IPS-NIHi7 (cell line): ENCODE data around the gene PIK3R1.
"Not testable (repeated sequence)": the region's sequence is repeated elsewhere in the genome, so short reads cannot be mapped to it uniquely, and the experiment has no call there.

ENCODE experiments used
- DNase-seq: peaks from one replicate; pipeline ENCODE4 v3.0.0; 2012; ENCODE audit warnings: mixed read lengths; ENCODE audit errors: extremely low spot score

The PIK3R1 gene

DNA sequence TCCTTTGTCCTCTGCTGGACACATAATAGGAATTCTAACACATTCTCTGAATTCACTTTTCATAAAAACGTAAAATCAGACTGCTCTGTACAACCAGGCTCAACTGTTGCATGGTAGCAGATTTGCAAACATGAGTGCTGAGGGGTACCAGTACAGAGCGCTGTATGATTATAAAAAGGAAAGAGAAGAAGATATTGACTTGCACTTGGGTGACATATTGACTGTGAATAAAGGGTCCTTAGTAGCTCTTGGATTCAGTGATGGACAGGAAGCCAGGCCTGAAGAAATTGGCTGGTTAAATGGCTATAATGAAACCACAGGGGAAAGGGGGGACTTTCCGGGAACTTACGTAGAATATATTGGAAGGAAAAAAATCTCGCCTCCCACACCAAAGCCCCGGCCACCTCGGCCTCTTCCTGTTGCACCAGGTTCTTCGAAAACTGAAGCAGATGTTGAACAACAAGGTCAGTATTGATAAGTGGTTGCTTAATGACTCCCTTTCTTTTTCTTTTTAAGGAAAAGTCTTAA is 11.1 kb downstream of the PIK3R1 start:
- DNase-seq, result no peak

DNA sequence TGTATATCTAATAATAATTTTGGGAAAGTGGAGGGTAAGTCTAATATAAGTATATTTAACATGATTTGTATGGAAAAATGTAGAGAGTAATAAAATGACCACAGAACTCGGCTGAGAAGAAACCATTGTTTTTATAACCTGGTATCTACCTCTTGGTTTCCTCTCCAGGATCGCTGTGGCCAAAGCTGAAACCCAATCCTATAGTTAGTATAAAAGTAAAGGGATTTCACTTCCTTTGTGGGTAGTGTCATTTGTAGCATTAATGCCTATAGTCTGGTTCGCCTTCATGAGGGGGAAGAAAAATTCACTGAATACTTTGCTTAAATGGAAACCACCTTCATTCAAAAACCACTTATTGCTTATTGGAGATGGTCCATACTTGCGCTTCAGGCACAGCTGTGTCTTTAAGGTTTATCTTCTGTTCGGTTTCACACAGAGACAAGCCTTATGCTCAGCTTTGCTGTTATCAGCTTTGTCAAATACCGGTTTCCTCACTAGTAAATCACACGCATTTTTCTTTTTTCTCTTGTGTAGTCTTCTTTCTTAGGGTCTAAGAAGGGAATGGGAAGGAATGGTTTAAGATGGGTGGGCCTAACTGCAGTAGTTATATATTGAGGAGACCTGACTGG is 12.1 kb downstream of the PIK3R1 start:
- no peak for DNase-seq

DNA sequence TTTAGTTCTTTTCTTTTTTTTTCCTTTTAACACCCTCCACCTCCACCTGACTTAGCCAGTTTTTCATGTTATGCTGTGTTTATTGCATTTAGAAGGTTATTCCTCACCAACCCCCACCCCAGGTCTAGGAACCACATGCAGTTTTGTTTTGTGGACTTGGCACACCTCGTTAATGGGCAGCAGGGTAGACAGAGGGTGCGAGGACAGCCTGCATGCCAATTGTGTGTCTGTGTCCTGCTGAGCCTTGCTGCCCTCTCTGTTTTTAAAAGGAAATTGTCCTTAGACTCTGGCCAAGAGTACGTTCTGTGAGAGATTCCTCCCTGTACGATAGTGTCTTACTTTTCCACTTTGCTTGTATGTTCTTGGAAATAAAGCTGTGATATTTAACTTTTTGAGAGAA is 13.9 kb downstream of the PIK3R1 start:
- DNase-seq, result no peak

DNA sequence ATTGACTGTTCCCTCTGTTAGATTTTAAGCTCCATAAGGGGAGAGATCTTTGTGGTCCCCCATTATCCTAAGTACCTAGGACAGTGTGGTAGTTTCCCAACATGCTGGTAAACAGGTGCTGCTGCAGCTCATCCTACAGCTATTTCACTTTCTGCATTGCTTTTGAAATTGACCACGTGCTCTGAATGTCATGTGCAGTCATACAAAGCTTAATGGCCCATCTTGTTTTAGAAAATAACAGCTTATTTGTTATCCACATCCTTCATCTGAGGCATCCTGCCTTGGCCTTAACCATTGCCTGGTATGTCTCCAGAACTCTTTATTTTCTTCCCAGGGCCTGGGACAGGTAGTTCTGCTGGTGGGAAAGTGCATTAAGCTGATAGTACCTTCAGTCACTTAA is 14.7 kb downstream of the PIK3R1 start:
- DNase-seq, result no peak

DNA sequence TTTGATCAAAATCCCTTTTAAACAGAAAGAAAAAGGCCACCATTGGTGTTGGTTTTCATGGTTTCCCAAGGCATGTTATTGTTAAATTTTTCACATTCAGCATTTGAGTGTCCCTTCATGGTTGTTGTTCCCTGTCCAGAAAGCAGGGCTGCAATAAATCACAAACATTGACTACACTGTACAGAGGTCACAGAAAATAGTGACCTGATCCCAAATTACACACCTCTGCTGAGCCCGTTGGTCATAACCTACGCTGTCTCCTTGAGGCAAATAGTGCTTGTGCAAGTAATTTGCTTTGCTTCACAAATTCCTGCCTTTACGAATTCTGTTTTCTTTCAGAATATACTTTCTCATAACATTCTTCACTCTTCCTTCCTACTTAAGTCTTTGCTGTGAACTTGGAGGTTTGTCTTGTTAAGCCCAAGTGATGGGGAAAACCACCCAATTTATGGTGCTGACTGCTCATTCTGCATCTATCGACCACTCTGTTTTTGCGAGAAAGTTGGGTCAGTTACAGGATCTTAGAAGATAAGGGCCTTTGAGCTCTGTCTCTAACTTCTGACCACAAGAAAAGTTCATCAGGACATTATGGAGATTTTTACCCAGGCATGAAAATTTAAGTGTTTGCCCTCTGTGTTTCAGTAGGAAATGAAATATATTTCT is 16.0 kb downstream of the PIK3R1 start:
- DNase-seq, result no peak

- no peak for DNase-seq
Measured at GRCh38 chr5:68232277-68232676, 16.7 kb downstream of the PIK3R1 start.

- DNase-seq, result no peak
Measured at GRCh38 chr5:68233075-68233474, 17.5 kb downstream of the PIK3R1 start.

DNA sequence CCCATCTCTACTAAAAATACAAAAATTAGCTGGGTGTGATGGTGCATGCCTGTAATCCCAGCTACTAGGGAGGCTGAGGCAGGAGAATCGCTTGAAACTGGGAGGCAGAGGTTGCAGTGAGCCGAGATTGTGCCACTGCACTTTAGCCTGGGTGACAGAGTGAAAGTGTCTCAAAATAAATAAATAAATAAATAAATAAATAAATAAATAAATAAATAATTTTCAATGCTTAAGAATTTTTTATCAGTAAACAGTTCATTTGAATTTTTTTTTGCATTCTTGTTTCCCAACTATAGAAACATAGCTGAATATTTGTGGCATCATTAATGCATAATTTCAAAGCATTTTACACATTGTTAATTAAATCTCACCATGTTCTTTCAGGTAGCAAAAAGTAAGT is 19.7 kb downstream of the PIK3R1 start:
- not testable (repeated sequence) for DNase-seq

GRCh38 chr5:68237715-68238114 is 22.2 kb downstream of the PIK3R1 start:
- DNase-seq, result no peak

DNA sequence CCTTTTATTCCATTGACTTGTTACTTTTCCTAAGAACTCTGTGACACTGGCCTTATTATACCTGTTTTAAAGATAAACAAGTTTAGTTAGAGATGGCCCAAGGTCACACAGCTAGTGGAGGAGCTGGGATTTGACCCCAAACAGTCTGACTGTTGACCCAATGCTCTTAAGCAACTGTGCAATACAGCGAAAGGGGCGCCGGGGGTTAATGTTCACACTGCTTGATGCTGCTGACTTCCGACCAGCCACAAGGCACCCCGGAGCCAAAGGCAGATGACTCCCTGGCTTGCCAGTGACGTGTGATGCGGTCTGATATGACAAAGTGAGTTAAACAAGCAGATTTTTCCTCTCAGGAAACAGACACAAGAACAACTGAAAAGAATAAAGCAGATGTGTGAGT is 23.9 kb downstream of the PIK3R1 start:
- DNase-seq, result no peak

GRCh38 chr5:68240202-68240601 is 24.6 kb downstream of the PIK3R1 start:
- no peak for DNase-seq

DNA sequence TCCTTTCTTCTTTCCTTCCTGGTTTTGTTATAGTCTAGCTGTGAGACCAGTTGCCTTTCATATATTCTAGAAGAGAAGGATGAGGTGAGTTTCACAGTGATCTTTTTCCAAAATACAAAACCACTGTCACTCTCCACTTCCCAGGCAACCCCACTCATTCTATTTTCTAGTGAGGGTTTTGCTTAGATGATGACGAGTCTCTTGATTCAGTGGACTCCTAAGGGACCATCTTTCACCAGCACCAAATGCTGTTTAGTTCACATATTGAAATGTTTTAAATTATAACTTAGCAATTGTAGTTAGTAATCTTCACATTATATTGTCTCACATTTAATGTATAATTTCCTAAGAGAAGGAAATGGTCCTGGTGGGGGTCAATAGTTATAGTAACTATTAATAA is 25.2 kb downstream of the PIK3R1 start:
- no peak for DNase-seq

DNA sequence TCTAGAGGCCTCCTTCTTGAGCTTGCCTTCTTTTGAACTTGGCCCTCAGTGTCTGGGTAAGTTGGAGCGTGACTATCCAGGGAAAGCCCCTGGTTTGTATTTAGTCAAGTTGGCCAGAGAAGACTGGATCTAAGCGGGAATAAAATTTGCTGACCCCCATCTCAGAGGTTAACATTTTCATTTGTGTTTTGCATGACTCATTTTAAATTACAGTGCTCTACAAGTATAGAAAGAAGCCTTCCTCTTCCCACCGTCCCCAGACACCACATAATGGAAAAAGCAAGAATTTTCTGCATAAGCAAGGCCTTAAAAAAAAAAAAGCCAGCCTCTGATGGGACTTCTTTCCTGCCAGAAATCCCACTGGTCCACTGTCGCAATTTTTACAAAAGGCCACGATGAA is 27.2 kb downstream of the PIK3R1 start:
- DNase-seq, result no peak

- DNase-seq, result no peak
Measured at GRCh38 chr5:68243251-68243650, 27.7 kb downstream of the PIK3R1 start.

DNA sequence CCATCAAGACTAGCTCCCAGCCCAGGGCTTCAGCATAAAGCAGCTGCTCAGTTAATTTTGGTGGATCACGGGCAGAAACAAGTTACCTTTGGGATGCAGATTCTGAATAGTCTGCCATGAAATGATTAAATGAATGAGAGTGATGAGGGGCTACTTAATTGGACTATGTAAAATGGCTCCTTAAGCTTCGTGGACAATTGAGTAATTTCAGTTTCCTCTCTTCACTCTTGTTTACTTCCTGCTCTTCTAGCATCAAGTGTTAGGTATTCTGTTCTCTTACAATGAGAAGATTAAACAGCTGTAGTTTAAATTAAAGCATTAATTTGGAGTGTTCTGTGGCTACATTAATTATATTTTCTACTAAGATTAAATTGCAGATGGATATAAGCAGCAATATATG is 28.1 kb downstream of the PIK3R1 start:
- DNase-seq, result no peak

DNA sequence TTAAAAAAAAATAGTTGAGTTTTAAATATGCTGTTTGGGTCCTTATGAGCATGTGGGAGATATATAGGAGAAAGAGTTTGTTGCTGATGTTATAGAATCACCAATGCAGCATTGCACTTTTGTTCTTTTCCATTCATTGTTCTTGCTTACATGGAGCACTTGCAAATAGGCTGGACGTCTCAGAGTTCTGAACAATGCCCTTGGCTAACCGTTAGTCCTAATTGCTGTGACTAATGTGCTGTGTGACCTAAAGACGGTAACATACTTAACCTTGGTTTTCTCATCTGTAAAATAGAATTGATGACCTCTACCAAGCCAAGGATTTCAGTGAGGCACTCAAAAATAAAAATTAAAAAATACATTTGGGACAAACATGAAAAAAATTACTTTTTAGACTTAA is 29.8 kb downstream of the PIK3R1 start:
- no peak for DNase-seq

DNA sequence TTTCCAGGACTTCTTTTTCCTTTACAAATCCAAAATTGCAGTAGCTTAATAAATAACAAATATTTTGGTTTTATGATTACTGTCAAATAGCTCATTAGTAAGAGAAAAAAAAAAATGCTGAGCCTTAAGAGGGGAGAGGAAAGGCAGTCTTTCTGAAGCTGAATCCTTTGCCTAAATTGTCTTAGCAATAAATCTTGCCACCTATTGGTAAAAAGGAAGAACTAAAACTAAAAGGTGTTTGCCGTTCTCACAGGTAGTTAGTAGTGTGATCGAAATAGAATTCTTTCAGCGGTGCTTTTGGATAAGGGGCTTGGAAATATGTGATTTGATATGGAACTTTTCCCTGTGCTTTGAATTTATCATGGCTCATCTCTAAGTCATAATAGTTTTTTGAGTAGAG is 31.2 kb downstream of the PIK3R1 start:
- DNase-seq, result peak; percentile 23

DNA sequence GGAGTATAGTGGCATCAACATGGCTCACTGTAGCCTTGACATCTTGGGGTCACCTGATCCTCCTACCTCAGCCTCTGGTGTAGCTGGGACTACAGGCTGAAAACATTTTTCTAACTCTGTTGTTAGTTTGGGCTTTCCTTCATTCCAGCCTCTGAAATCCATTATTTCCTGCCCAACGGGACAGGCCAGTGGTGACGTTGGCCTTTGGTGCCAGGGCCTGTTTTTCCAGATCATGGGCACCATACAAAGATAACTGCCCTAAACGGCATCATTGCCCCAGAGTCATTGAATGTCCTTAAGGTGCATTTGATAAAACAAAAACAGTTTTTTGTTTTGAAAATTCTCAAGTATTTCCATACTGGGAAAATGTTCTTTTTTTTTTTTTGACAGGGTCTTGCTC is 32.1 kb downstream of the PIK3R1 start:
- DNase-seq, result no peak

DNA sequence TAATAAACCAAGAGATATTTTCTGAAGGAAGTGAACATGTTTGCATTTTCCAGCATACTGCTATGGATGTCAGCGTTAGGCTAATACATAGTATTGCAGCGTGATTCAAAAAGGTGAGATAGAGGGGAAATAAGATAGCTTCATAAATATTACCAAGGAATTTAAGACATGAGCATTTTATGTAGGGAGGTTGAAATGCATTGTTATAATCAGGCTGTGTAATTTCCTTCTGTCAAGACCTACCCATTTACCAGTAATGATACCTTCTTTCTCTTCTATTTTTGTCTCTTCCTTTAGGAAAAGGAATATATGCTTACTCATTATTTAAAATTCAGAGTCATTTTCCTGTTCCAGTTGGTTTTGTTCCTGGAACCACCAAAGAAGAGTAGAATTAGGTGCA is 33.3 kb downstream of the PIK3R1 start:
- DNase-seq, result no peak

- DNase-seq, result no peak
Measured at GRCh38 chr5:68249520-68249919, 34.0 kb downstream of the PIK3R1 start.

- no peak for DNase-seq
Measured at GRCh38 chr5:68250661-68251298, 35.2 kb downstream of the PIK3R1 start.

DNA sequence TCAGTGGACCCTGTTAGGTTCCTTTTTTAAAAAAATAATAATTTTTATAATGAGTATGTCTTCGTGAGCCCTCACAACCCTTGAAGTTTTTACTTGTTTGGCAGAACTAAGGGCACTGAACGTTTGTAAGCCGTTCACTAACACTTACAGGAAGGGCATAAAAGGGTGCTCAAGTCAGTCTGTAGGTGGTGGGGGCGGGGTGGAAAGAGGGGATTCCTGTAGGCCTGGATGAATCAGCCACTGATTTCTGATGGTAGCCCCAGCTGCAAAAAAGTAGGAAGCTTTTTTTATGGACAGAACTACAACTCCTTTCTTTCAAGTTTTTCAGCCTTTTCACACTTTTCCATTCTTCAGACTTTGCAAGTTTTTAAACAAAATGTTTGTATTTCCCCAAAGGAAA is 35.8 kb downstream of the PIK3R1 start:
- DNase-seq, result peak; percentile 42
